PC-3 (cell line): ENCODE measurements around the gene SOD1.
"Not testable (repeated sequence)": the region's sequence is repeated elsewhere in the genome, so short reads cannot be mapped to it uniquely, and the experiment has no call there.

Source experiments
- CTCF ChIP-seq: fragments of 300-600 bp; sonication (generic); conservative IDR thresholded peaks from 2 replicates; pipeline ENCODE4 v1.5.1; 2017; ENCODE audit warnings: antibody characterized with exemption, low read depth, mild to moderate bottlenecking, low read length
- EZH2 ChIP-seq: fragments of 300-600 bp; sonication (generic); IDR thresholded peaks from one replicate; pipeline ENCODE4 v1.6.1; 2017; ENCODE audit warnings: antibody characterized with exemption, mild to moderate bottlenecking, low read length; ENCODE audit not compliant: unreplicated experiment
- EZH2phosphoT487 ChIP-seq: fragments of 300-600 bp; sonication (generic); IDR thresholded peaks from 2 replicates; pipeline ENCODE4 v1.6.1; 2018; ENCODE audit warnings: mild to moderate bottlenecking, antibody characterized with exemption, low read length, borderline replicate concordance

- TF ChIP-seq CTCF, EZH2, EZH2phosphoT487: not testable (repeated sequence)
Observed at GRCh38 chr21:31651491-31651890, 8.0 kb upstream of the SOD1 start.
